ENCODE data around the gene ITGB1BP1. TPM values are rescaled to one million over a fixed set of nuclear protein-coding genes. Genes with fewer than 3 reads are reported as not detected.

ITGB1BP1 gene
- total RNA-seq, 1 experiment from 2014 or later = 153 TPM

DNA sequence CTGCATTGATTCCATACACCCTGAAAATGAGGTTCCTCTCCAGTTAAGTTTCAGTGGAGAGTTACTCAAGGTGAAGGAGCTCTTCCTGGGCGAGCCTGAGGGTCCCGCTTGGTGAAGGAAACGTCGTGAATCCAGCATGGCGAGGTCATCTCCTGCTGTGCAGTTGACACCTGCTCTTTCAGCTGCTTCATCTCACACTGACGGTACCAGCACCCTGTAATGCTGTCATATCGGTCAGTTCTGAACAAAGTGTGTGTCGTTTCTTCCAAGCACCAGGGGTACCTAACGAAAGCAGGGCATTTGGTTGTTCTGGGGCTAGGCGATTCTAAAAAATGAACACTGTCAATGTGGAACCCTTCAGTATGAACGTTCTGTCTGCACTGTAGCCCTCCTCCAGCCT, 52.6 kb downstream of the ITGB1BP1 start:
- Histone ChIP-seq H3K27ac (ENCODE audit: low read length) (no peak overlapping the region), H3K27me3 (ENCODE audit: control insufficient read depth, insufficient read depth, low read length) (no peaks in the 10 kb centered on the region), H3K4me3 (ENCODE audit: low read depth in 2 of 2, low read length in 2 of 2) (no peak overlapping the region), H3K36me3 (ENCODE audit: control insufficient read depth, insufficient read depth, low read length) (peaks cover 14% of the 10 kb centered on the region), H3K4me1 (ENCODE audit: control insufficient read depth, insufficient read depth, low read length) (0 out of 2 replicates have a peak, but pooled peaks cover 2% of the 10 kb centered on the region), H3K9me3 (ENCODE audit: control insufficient read depth, insufficient read depth, low read depth, low read length) (no peaks in the 10 kb centered on the region)
- BruUV-seq (replicated peaks) = no TSS peak
- in situ Hi-C loops (cut with HindIII; ENCODE audit: low pct_unique_long_range_greater_than_20kb, low sequenced_read_pairs) (no loop called here), intact Hi-C loops (cut with micrococcal nuclease; ENCODE audit: unreplicated experiment) (loop anchor here (10.0 kb wide), 1 partner anchor 226 kb away; no protein-coding TSS in a partner anchor)
- ATAC-seq = no peak; the same call in 1 of the 2 replicates
- CTCF ChIA-PET = interaction anchor here (0.6 kb wide), 1 partner anchor 315 kb away, joined by 4 read pairs; no protein-coding TSS in a partner anchor
- DNase-seq (ENCODE audit: low read depth, low spot score) = no peak
- TF ChIP-seq POLR2AphosphoS5 (IDR thresholded peaks at IDR 0.05; ENCODE audit: low read depth, low read length) (no peak), TCF7L2 (IDR thresholded peaks at IDR 0.05; ENCODE audit: low read depth, low read length) (no peak)
- TF ChIP-seq, protein P1, sequence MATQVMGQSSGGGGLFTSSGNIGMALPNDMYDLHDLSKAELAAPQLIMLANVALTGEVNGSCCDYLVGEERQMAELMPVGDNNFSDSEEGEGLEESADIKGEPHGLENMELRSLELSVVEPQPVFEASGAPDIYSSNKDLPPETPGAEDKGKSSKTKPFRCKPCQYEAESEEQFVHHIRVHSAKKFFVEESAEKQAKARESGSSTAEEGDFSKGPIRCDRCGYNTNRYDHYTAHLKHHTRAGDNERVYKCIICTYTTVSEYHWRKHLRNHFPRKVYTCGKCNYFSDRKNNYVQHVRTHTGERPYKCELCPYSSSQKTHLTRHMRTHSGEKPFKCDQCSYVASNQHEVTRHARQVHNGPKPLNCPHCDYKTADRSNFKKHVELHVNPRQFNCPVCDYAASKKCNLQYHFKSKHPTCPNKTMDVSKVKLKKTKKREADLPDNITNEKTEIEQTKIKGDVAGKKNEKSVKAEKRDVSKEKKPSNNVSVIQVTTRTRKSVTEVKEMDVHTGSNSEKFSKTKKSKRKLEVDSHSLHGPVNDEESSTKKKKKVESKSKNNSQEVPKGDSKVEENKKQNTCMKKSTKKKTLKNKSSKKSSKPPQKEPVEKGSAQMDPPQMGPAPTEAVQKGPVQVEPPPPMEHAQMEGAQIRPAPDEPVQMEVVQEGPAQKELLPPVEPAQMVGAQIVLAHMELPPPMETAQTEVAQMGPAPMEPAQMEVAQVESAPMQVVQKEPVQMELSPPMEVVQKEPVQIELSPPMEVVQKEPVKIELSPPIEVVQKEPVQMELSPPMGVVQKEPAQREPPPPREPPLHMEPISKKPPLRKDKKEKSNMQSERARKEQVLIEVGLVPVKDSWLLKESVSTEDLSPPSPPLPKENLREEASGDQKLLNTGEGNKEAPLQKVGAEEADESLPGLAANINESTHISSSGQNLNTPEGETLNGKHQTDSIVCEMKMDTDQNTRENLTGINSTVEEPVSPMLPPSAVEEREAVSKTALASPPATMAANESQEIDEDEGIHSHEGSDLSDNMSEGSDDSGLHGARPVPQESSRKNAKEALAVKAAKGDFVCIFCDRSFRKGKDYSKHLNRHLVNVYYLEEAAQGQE (IDR thresholded peaks at IDR 0.05; ENCODE audit: insufficient read depth in 1 of 2, low read depth in 2 of 2, low read length in 1 of 2) = no peak
- POLR2A ChIA-PET = no interaction called here

DNA sequence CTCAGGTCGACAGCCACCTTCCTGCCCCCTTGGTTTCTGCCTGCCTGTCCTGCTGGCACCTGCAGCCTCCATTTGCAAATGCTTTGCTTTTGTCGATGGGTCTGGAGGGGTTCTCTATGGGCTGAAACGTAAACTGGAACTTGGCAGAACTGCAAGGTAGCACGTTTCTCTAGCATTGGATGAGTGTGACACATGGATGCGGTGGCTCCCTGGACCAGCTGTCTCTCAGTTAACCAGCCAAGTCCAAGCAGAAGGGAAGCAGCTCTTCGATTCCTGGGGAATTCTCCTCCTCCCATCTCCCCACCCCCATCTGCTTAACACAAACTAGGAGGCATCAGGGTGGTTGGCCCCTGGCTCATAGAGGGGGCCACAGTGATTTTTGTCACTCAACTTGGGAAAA, 57.3 kb downstream of the ITGB1BP1 start:
- peaks cover 12% of the 10 kb centered on the region for H3K36me3 ChIP-seq (ENCODE audit: control insufficient read depth, insufficient read depth, low read length)

More for the DNA sequence above, 57.3 kb downstream of the ITGB1BP1 start:
- in situ Hi-C loops (cut with HindIII; ENCODE audit: low pct_unique_long_range_greater_than_20kb, low sequenced_read_pairs) (no loop called here), intact Hi-C loops (cut with micrococcal nuclease; ENCODE audit: unreplicated experiment) (no loop called here)
- ChIA-PET POLR2A (no interaction called here), CTCF (no interaction called here)
- no peak overlapping the region for H3K27ac ChIP-seq (ENCODE audit: low read length)
- no peaks in the 10 kb centered on the region for H3K9me3 ChIP-seq (ENCODE audit: control insufficient read depth, insufficient read depth, low read depth, low read length)
- no TSS peak for BruUV-seq (replicated peaks)
- no peaks in the 10 kb centered on the region for H3K4me1 ChIP-seq (ENCODE audit: control insufficient read depth, insufficient read depth, low read length)
- no peak overlapping the region for H3K4me3 ChIP-seq (ENCODE audit: low read depth in 2 of 2, low read length in 2 of 2)
- no peak for DNase-seq (ENCODE audit: low read depth, low spot score)
- no peak for ATAC-seq
- TF ChIP-seq TCF7L2 (IDR thresholded peaks at IDR 0.05; ENCODE audit: low read depth, low read length) (no peak), SIN3A (IDR thresholded peaks at IDR 0.05; ENCODE audit: borderline replicate concordance, insufficient read depth, low read depth, low read length) (no peak), POLR2AphosphoS5 (IDR thresholded peaks at IDR 0.05; ENCODE audit: low read depth, low read length) (no peak)
- TF ChIP-seq, protein P1 (IDR thresholded peaks at IDR 0.05; ENCODE audit: insufficient read depth in 1 of 2, low read depth in 2 of 2, low read length in 1 of 2) = no peak
- TF ChIP-seq, protein P2, sequence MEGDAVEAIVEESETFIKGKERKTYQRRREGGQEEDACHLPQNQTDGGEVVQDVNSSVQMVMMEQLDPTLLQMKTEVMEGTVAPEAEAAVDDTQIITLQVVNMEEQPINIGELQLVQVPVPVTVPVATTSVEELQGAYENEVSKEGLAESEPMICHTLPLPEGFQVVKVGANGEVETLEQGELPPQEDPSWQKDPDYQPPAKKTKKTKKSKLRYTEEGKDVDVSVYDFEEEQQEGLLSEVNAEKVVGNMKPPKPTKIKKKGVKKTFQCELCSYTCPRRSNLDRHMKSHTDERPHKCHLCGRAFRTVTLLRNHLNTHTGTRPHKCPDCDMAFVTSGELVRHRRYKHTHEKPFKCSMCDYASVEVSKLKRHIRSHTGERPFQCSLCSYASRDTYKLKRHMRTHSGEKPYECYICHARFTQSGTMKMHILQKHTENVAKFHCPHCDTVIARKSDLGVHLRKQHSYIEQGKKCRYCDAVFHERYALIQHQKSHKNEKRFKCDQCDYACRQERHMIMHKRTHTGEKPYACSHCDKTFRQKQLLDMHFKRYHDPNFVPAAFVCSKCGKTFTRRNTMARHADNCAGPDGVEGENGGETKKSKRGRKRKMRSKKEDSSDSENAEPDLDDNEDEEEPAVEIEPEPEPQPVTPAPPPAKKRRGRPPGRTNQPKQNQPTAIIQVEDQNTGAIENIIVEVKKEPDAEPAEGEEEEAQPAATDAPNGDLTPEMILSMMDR (IDR thresholded peaks at IDR 0.05) = no peak
- H3K27me3 ChIP-seq (ENCODE audit: control insufficient read depth, insufficient read depth, low read length) = no peaks in the 10 kb centered on the region

All from Panc1 (cell line).